Measurements from ENCODE around the gene RRAGC. TPM values are rescaled to one million over a fixed set of nuclear protein-coding genes. Genes with fewer than 3 reads are reported as not detected.

The RRAGC gene
- total and polyA plus RNA-seq, 9 of the 15 experiments (the other 6 are each of a cell fraction or from before 2014, with no cell fraction given) = 3.9 to 16.9 (median 10.9) TPM

- peak; percentile 91 for TF ChIP-seq RBM25 (IDR thresholded peaks at IDR 0.05; ENCODE audit: low read depth, low read length, severe bottlenecking)
These were observed 36.6 kb upstream of the RRAGC start (continued) for GRCh38 chr1:38896169-38896568.

- FAIRE-seq (no peak), ATAC-seq (no peak), DNase-seq (ENCODE audit: extremely low read depth in 1 of 4, low spot score in 3 of 4) (no peak)
- Histone ChIP-seq H3K9ac (ENCODE audit: insufficient read depth in 1 of 2, low read depth in 2 of 2, low read length in 2 of 2) (no peak overlapping the region), H3K36me3 (ENCODE audit: control insufficient read depth, insufficient read depth, low read length) (no peaks in the 10 kb centered on the region), H3K4me2 (ENCODE audit: insufficient read depth, low read length) (no peak overlapping the region), H3K9me1 (ENCODE audit: control insufficient read depth, insufficient read depth, low read length) (no peaks in the 10 kb centered on the region), H4K20me1 (replicated peaks; ENCODE audit: control insufficient read depth, insufficient read depth, low read length) (no peaks in the 10 kb centered on the region), H3K4me1 (replicated peaks in 1 of 2; ENCODE audit: control insufficient read depth in 2 of 2, insufficient read depth in 2 of 2, low read length in 2 of 2) (no peaks in the 10 kb centered on the region), H3K4me3 (no peak overlapping the region), H2AFZ (ENCODE audit: low read depth, low read length) (no peak overlapping the region), H3K27me3 (ENCODE audit: control insufficient read depth in 2 of 2, insufficient read depth in 2 of 2, low read length in 2 of 2) (no peaks in the 10 kb centered on the region; a peak in 1 of 5 replicates), H3K79me2 (ENCODE audit: control insufficient read depth, insufficient read depth, low read length) (no peaks in the 10 kb centered on the region), H3K9me3 (replicated peaks; ENCODE audit: control insufficient read depth, insufficient read depth, low read depth, low read length) (no peaks in the 10 kb centered on the region), H3K27ac (ENCODE audit: extremely low read depth, low read depth, low read length) (no peak overlapping the region)
- TF ChIP-seq POLR2AphosphoS5 (IDR thresholded peaks at IDR 0.05; ENCODE audit: control insufficient read depth, insufficient read depth, low read depth, low read length) = no peak
- TF ChIP-seq THAP12 (CRISPR knock-in tag; IDR thresholded peaks at IDR 0.05) = no peak
- TF ChIP-seq SMC3 (conservative IDR thresholded peaks at IDR 0.05; ENCODE audit: insufficient read depth, low read depth, low read length) = no peak
- TF ChIP-seq ARNT (IDR thresholded peaks at IDR 0.05) = no peak
- no peak for TF ChIP-seq YY1 (IDR thresholded peaks at IDR 0.05; ENCODE audit: borderline replicate concordance in 1 of 3, control insufficient read depth in 1 of 3, extremely low read depth in 1 of 3, insufficient read depth in 3 of 3, insufficient read length in 1 of 3, insufficient replicate concordance in 2 of 3, low read depth in 1 of 3, low read length in 2 of 3)
- TF ChIP-seq PTTG1 (tag; IDR thresholded peaks at IDR 0.05; ENCODE audit: low read depth) = no peak
- TF ChIP-seq PTRF (tag; IDR thresholded peaks at IDR 0.05) = no peak
- TF ChIP-seq POLR3G (IDR thresholded peaks at IDR 0.05; ENCODE audit: extremely low read depth, insufficient read length, insufficient replicate concordance) = no peak
- no TSS peak for BruUV-seq (replicated peaks)
- 14% methylated on average over 1 of the region's 1 CpG for WGBS (ENCODE audit: insufficient coverage, low coverage, missing lambda C conversion rate)
- POLR2A ChIA-PET = interaction anchor here (0.8 to 1.4 kb wide), 4 partner anchors 11 to 66 kb away, joined by 3 to 4 read pairs (median 4); partner anchors contain the start of gene MYCBP
- CTCF ChIA-PET (ENCODE audit: low intra/inter-chr PET ratio) = interaction anchor here (0.6 kb wide), 1 partner anchor 39 kb away, joined by 4 read pairs; no protein-coding TSS in a partner anchor
- intact Hi-C loops (cut with micrococcal nuclease) = no loop called here
- in situ Hi-C loops (cut with MboI) = no loop called here
These were observed 33.4 kb upstream of the RRAGC start for GRCh38 chr1:38892976-38893375.
